Tibial nerve (tissue), 3 donors: ENCODE results near the gene PLXDC1.

ENCODE experiments used
- POLR2A ChIP-seq, 2 donors: fragments of 450-650 bp; IDR thresholded peaks; one replicate each; pipeline ENCODE4 v1.6.1; 2017; ENCODE audit warnings: antibody characterized with exemption in 2 of 2, mild to moderate bottlenecking in 2 of 2, moderate library complexity in 2 of 2
- TF ChIP-seq, protein P1 (sequence below), 5 experiments: fragments of 200-600 bp in 3 of 5; fragments of 450-650 bp in 2 of 5; sonication (generic) in 3 of 5; IDR thresholded peaks; one replicate each; pipeline ENCODE4 v1.5.1; 2016 to 2019; ENCODE audit warnings: antibody characterized with exemption in 5 of 5, mild to moderate bottlenecking in 3 of 5, moderate library complexity in 2 of 5

- TF ChIP-seq, protein P1, sequence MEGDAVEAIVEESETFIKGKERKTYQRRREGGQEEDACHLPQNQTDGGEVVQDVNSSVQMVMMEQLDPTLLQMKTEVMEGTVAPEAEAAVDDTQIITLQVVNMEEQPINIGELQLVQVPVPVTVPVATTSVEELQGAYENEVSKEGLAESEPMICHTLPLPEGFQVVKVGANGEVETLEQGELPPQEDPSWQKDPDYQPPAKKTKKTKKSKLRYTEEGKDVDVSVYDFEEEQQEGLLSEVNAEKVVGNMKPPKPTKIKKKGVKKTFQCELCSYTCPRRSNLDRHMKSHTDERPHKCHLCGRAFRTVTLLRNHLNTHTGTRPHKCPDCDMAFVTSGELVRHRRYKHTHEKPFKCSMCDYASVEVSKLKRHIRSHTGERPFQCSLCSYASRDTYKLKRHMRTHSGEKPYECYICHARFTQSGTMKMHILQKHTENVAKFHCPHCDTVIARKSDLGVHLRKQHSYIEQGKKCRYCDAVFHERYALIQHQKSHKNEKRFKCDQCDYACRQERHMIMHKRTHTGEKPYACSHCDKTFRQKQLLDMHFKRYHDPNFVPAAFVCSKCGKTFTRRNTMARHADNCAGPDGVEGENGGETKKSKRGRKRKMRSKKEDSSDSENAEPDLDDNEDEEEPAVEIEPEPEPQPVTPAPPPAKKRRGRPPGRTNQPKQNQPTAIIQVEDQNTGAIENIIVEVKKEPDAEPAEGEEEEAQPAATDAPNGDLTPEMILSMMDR (IDR thresholded peaks at IDR 0.05): no peak
- no peak for TF ChIP-seq POLR2A (IDR thresholded peaks at IDR 0.05)
Measured at GRCh38 chr17:39150795-39151149, 665 bp downstream of the PLXDC1 start.
